ENCODE results near the gene KAZN. TPM values are rescaled to one million over a fixed set of nuclear protein-coding genes. Genes with fewer than 3 reads are reported as not detected.
"Not testable (repeated sequence)": the region's sequence is repeated elsewhere in the genome, so short reads cannot be mapped to it uniquely, and the experiment has no call there.

KAZN gene
- total and polyA plus RNA-seq, 8 donors: 11.1 to 37.5 (median 30.2) TPM

DNA sequence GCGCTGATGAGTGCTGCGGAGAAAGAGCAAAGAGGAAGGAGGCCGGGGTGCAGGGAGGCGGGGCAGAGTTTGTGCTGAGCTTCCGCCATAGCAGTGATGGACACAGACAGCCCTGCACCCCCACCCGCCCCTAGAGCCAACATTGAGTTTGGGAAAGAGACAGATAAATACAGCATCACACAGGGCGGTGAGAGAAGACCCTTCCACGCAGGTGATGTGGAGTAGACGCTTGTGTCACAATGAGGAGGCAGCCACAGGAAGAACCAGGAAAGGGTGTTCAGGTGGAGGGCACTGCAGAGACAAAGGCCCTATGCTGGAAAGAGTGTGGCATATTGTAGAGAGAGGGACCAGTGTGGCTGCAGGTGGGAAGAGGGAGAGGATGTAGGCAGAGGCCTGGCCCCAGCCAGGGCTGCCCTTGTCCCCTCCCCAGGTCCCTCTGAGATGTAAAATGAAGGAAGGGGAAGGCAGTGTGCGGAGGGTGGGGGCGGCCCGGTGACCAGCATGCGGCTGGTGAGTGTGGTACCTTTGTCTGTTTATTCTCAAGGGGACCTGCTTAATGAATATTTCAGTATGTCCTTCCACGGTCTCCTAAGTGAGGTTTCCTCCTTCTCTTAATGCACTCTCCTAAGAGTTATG, 360.7 kb downstream of the KAZN start:
- H3K27ac ChIP-seq: no peak overlapping the region
- H3K4me1 ChIP-seq: peaks cover 0 to 4% of the 10 kb centered on the region in 2 donors
- intact Hi-C loops (cut with DNase I): no loop called here
- DNase-seq: peak in 1 of 4 donors; percentile 41
- TF ChIP-seq, protein P1, sequence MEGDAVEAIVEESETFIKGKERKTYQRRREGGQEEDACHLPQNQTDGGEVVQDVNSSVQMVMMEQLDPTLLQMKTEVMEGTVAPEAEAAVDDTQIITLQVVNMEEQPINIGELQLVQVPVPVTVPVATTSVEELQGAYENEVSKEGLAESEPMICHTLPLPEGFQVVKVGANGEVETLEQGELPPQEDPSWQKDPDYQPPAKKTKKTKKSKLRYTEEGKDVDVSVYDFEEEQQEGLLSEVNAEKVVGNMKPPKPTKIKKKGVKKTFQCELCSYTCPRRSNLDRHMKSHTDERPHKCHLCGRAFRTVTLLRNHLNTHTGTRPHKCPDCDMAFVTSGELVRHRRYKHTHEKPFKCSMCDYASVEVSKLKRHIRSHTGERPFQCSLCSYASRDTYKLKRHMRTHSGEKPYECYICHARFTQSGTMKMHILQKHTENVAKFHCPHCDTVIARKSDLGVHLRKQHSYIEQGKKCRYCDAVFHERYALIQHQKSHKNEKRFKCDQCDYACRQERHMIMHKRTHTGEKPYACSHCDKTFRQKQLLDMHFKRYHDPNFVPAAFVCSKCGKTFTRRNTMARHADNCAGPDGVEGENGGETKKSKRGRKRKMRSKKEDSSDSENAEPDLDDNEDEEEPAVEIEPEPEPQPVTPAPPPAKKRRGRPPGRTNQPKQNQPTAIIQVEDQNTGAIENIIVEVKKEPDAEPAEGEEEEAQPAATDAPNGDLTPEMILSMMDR (IDR thresholded peaks at IDR 0.05): no peak
- H3K27me3 ChIP-seq: no peaks in the 10 kb centered on the region
- H3K36me3 ChIP-seq: peaks cover 0 to 10% of the 10 kb centered on the region in 2 donors
- H3K9me3 ChIP-seq: no peaks in the 10 kb centered on the region
- H3K4me3 ChIP-seq: no peak overlapping the region
- ATAC-seq: no peak

DNA sequence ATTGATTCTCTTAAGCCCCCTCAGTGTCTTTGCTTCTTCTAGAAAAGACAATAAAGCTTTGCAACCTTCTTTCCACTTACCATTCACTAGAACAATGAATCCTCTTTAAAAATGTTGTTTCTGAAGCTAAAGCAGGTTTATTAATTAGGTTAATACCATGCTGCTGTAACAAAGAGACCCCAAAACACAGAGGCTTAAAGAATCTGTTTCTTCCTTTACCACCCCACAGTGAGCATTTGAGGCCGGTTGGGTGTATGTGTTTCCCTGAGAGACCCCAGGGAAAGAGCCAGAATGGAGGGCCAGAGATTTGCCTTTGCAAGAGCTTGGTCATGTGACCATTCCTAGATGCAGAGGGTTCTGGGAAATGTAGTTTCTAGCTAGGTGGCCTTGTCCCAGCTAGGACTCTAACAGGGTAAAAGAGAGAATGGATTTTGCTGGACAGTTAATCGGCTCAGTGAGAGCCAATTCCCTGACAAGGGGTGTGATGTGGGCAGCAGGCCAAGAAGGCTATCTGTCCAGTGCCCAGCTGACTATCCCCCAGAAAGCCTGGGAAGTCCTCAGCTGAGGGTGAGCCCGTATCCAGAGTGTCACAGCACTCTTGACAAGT, 363.3 kb downstream of the KAZN start:
- ATAC-seq (no peak), DNase-seq (no peak)
- Histone ChIP-seq H3K36me3 (peaks cover 0 to 10% of the 10 kb centered on the region in 2 donors), H3K4me3 (no peak overlapping the region), H3K27me3 (no peaks in the 10 kb centered on the region), H3K9me3 (no peaks in the 10 kb centered on the region), H3K4me1 (peaks cover 0 to 4% of the 10 kb centered on the region in 2 donors), H3K27ac (no peak overlapping the region)
- TF ChIP-seq, protein P1 (IDR thresholded peaks at IDR 0.05): no peak
- intact Hi-C loops (cut with DNase I): no loop called here

DNA sequence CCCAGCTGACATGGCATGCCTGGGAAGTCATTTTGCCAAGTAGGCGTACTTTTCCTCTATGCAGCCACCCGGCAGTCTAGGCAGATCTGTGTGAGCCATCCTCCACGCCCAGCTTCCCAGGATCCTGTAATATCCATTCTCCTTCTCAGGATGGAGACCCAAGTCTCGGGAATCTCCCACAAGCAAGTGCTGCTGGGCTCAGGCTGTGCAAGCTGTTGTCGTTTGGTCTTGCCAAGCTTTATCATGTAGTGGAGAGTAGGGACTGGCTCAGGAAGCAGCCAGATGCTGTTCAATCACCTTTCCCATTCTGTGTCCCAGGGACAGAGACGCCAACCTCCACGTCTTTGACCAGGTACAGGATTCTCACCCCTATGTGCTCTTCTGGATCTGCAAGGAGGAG, 363.9 kb downstream of the KAZN start:
- intact Hi-C loops (cut with DNase I): no loop called here
- H3K36me3 ChIP-seq: peaks cover 0 to 10% of the 10 kb centered on the region in 2 donors
- peaks cover 0 to 4% of the 10 kb centered on the region in 2 donors for H3K4me1 ChIP-seq
- no peaks in the 10 kb centered on the region for H3K27me3 ChIP-seq
- no peak for DNase-seq
- no peak overlapping the region for H3K27ac ChIP-seq
- H3K9me3 ChIP-seq: no peaks in the 10 kb centered on the region
- no peak for ATAC-seq
- H3K4me3 ChIP-seq: no peak overlapping the region
- TF ChIP-seq, protein P1 (IDR thresholded peaks at IDR 0.05): no peak

DNA sequence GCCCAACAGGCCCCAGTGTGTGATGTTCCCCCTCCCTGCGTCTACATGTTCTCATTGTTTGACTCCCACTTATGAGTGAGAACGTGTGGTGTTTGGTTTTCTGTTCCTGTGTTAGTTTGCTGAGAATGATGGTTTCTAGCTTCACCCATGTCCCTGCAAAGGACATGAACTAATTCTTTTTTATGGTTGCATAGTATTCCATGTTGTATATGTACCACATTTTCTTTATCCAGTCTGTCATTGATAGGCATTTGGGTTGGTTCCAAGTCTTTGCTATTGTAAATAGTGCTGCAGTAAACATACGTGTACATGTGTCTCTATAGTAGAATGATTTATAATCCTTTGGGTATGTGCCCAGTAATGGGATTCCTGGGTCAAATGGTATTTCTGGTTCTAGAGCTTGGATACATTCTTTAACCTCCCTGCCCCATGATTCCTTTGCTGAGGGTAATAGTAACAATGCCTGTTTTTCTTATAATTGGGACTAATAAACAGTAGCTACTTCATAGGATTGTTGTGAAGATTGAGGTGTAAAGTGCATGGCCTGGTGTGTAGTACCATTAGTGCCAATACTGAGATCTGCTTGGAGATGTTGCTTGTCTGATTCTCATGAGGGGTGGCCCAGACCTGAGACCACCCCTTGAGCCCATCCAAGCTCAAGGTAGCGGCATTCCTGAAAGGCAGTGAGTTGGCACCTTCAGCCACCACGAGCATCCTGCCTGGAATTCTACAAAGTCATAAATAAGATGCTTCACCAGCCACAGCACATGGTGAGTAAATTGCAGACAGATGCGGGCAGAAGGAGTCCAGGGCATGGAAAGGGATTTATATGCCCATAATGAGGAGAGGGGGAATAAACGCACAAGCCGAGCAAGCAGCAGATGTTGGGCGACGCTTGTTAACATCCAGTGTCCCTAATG, 365.6 kb downstream of the KAZN start:
- peaks cover 0 to 10% of the 10 kb centered on the region in 2 donors for H3K36me3 ChIP-seq
- H3K27ac ChIP-seq; ATAC-seq; H3K4me3 ChIP-seq; H3K27me3 ChIP-seq; DNase-seq; H3K9me3 ChIP-seq; intact Hi-C loops (cut with DNase I): not testable (repeated sequence)
- H3K4me1 ChIP-seq: peaks cover 7 to 10% of the 10 kb centered on the region in 2 donors

DNA sequence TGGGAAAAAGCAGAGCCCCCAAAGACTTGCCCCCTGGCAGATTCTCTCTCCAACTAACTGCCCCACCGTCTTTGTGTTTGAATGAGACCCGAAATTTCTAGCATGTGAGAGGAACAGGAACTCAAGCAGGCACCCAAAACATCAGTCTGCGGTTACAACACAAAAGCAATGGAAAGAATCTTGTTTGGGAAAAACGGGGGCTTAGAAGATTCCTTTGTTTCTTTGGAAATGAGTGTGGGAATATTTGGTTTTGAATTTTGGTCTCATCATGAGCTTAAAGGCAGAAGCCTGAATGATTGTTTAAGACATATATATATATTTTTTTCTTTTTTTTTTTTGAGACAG, 366.2 kb downstream of the KAZN start:
- H3K27ac ChIP-seq: no peak overlapping the region
- H3K36me3 ChIP-seq: peaks cover 0 to 10% of the 10 kb centered on the region in 2 donors
- H3K4me3 ChIP-seq: no peak overlapping the region
- TF ChIP-seq, protein P1 (IDR thresholded peaks at IDR 0.05): no peak
- ATAC-seq: no peak
- peaks cover 9 to 12% of the 10 kb centered on the region in 2 donors for H3K4me1 ChIP-seq
- intact Hi-C loops (cut with DNase I): no loop called here
- no peaks in the 10 kb centered on the region for H3K9me3 ChIP-seq
- no peak for DNase-seq
- H3K27me3 ChIP-seq: no peaks in the 10 kb centered on the region

All from left lung (tissue), 10 donors.